ENCODE measurements around the gene COX8A.

- TF ChIP-seq CTCF (IDR thresholded peaks at IDR 0.05): no peak
- no peak for TF ChIP-seq POLR2A (IDR thresholded peaks at IDR 0.05)
These were observed 45.0 kb downstream of the COX8A start for GRCh38 chr11:64019106-64020037.

Measured in uterus (tissue), 2 donors.